T-helper 1 cell (primary cell): ENCODE data around the gene USP47.
A peak's percentile ranks its signal among the peaks of the same experiment; 100 is the strongest.

Source experiments
- DNase-seq, 5 donors: peaks; one replicate each; pipeline ENCODE4 v3.0.0-alpha.2; 2012 to 2020

The USP47 gene

GRCh38 chr11:11982461-11982860 is 140.7 kb downstream of the USP47 start:
- no peak for DNase-seq

GRCh38 chr11:11982975-11983374 is 141.2 kb downstream of the USP47 start:
- no peak for DNase-seq

DNA sequence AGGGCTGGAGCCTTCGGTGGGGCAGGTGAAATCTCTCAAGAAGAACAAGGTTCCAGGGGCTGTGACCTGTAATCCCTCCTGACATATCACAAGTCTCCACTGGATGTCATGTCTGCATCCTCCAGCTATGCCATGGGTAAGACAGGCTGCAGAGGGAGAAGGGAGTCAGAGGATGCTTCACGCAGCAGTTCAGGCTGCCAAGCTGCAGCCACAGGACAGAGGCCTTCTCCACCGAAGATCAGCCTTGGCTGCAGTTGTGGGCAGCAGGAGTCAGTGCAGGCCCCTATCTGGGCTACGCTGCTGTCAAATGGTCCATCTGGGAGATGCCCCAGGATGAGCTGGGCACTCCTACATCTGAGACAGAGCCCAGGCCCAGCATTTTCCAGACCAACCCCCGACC is 141.7 kb downstream of the USP47 start:
- DNase-seq, result no peak

DNA sequence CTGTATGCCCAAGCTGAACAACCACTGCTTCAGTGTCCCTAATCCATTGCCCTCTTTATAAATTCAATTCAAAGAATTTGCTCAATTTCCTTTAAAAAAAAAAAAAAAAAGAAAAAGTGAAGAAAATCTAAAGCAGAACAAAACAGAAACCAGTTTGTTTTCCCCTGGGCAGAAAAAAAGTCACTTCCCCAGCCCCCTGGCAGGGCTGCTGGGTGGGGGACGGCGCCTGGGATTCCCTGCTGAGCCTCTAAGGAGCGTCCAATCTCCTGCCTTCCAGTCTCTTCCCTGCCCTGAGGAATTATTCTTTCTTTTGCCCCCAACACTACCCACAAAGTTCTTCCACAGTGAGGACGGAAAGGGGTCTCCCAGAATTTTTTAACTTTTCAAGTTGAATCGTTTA is 142.8 kb downstream of the USP47 start:
- no peak for DNase-seq

GRCh38 chr11:11985016-11985715 is 143.4 kb downstream of the USP47 start:
- DNase-seq, result no peak

DNA sequence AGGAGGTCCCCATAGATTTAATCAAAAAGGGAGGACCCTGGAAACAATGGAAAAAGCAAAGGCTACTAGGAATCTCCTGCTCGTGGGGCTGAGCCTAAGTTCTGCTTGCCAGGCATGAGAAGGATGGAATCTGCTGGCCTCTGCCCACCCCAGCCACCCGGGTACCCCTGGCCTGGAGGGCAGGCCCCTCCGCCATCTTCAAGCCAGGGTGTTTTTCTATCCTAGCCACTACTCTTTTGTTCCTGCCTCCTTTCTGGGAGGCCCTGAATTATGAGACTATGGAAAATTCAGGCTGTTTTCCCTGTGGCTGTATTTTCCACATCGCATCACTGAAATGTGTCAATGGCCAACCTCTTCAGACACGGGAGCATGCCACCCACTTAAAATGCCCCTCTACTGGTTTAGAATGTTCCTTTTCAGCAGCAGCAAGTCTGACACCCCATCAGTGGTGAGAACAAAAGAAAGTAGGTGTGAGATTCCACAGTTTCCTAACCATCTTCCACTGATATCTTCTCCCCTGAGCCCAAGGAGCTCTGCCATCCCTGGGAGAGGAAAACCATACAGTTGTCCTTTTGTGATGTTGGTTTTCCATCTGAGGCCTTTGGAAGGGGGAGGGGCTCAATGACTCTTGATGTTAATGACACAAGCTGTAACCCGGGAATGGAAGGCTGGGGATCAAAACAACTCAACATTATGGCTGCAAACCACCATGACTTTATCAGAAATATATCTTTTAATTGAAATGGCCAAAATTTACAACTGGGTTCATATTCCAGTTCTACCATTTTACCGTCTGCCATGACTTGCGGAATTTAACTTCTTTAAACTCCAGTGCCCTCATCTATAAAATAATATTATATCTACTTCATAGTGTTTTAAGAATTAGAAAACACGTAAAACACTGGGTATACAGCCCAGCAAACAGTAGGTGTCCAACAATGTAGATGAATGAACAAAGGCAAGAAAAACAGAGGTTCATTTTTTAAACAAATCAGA is 144.5 kb downstream of the USP47 start:
- DNase-seq, result no peak

DNA sequence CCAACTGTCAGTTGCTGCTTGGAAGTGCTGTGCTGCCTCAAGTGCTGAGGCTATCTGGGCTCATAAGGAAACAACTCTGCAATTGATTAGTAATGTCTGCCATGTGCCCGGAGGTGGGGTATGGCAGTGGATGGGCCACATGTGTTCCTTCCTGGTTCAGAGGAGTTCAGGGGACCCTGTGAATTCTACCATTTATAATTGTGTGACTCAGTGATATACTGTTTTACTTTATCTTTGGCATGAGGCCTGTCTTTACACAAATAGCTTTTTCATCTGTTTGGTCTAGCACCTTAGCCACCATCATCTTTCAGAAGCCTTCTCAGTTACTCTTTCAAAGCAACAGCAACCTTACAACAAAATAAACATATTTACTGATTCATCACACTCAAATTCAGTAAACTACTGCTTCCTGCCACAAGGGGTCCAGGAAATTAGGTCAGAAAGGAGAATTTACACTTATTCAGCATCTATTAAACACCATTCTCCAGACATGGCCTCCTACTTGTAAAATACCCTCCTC is 145.8 kb downstream of the USP47 start:
- DNase-seq, result no peak

DNA sequence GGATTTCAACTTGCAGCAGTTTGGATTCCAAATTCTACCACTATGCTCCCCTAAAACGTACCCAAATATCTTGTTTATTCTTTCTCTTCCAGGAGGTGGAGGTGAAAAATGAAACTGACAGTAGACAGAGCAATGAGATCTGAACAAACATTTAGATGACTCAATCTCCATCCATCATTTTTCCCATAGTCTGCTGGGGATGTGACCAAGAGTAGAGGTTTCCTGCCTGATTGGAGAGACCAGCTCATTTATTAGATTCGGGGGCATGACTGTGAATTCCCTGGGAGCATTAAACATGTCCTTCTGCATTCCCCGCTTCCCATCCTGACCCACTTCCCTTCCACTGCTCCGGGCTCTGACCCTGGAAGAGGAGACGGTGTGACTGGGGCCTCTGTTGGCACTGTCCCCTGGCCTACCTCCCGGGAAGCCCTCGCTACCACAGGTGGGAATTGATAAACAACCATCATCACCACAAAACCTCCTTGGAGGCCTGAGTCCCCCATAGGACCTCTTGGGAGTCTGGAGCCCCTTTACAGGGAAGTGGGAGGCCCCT is 146.4 kb downstream of the USP47 start:
- no peak for DNase-seq

GRCh38 chr11:11988681-11989261 is 147.0 kb downstream of the USP47 start:
- no peak for DNase-seq

DNA sequence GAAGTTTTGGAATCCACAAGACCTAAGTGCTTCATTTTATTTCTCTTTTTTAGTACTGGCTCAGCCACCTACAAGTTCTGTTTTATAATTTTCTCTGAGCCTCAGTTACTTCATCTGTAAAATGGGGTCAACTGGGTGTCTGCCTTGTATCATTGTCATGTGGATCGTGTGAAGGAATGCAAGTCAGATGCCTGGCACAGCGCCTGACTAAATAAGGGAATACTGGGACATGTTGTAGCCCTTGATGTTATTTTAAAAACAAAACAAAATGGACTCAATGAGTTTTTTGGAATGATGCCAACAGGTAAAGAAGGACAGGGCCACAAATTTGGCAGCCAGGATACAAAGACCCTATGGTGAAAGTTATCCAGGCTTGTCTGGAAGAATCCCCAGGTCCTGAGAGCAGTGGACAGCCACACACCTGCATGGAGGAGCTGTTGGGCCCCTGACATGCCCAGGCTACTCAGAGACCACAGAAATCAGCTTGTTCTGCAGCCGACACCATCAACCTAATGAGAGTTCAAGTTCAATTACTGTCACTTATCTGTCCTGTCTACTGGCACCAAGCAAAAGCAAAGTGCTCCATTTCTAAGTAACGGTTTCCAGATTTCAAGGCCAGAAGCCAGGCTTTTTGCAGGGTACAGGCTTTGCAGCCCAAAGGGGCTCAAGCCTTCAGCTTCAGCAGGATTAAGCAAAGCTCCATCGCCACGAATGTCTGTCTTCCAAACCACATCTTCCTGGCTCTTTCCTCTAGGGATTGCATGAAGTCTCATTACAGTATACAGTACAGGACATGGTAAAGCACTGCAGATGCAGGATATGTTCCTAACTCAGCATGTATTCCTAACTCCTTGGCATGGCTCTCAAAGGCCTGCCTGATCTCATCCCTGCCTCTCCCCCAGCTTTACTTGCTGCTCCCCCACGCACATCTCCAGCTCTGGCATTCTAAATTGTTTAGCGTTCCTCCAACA is 148.3 kb downstream of the USP47 start:
- no peak for DNase-seq

DNA sequence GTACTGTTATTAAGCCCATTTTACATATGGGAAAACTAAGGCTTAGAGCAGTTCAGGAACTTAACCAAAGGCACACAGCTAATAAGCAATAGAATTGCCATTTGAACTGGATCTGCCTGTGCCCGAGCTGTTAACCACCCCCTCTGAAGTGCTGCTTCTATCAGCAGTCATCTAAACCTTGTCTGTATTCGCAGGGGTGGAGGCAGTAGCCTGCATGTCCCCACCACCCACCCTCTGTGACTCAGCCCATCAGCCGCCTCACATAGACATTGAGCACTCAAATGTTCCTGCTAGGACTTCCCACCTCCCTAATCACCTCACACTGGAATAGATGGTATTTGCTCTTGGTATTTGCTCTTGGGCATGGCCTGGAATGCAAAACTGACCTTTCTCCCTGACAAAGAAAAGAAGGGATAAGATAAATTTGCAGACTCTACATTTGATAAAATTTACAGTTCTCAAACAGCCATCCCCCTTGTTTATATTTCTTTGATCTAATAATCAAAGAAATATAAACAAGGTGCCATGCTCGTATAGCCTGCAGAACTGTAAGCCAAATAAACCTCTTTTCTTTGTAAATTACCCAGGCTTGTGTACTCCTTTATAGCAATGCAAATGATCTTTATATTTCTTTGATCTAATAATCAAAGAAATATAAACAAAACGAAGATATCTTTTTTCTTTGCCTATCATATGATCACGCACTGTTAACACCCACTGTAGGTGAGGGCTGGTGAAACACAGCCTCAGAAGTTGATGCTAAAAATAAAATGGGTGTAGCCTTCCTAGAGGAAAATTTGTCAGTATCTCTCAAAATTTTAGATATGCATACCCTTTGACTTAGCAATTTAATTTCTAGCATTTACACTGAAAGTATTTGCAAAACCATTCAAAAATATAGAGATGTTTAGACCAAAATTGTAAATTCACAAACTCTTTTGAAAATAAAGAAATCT is 150.8 kb downstream of the USP47 start:
- DNase-seq, result no peak

DNA sequence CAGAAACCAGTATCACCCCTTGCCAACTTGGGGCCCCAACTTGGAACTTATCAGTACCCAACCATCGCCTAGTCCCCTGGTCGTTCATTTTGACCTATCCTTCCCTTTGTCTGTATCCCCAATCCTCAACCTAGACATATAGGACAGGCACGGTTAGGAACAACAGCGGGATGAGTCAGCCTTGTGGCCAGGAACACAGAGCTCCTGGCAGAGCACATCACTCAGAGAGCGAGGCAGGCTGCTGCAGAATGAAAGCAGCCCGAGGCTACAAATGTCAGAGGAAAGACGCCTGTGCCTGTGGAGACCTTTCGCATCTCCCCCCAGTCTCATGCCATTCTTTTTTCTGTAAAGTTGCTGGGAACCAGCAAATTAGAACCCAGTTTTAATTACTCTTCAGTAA is 152.1 kb downstream of the USP47 start:
- no peak for DNase-seq

DNA sequence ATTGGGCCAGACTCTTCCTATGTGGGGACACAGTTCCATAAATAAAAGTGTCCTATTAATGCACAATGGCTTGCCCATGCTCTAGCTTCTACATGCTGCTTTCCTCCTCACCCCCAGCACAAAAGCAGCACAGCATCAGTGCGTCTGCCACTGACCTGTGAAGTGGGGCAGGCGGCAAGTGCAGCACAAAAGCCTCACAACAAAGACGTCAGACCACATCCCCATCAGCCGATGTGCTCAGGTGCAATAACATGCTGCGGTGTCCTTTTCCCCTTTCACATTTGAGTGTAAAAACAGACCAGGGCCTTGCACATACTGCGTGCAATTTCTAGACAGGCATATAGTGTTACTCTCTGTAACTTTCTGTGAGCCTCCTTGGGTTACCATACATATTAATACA is 153.8 kb downstream of the USP47 start:
- DNase-seq, result no peak

- DNase-seq, result no peak
Measured at GRCh38 chr11:11996321-11997048, 154.7 kb downstream of the USP47 start.

- no peak for DNase-seq
Measured at GRCh38 chr11:11997049-11997322, 155.2 kb downstream of the USP47 start.

- peak in 1 of 5 donors; percentile 13 for DNase-seq
Measured at GRCh38 chr11:11998091-11998781, 156.5 kb downstream of the USP47 start.

DNA sequence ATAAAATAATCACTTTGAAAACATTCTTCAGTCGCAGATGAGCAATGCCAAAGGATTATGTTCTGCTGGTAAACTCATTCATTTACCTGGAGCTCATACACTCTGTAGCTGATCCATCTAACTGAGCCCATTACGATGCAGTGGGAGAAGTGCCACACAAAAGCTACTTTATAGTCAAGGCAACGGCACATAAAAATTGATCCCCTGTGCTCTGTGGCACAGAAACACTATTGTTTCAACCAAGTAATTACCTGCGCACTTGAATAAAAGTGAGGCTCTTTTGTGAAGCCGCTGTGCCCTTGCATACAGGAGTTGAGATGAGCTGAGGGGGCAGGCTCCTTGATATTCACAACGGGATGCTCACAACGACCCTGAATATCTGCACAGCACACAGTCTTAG is 159.4 kb downstream of the USP47 start:
- no peak for DNase-seq

- DNase-seq, result no peak
Measured at GRCh38 chr11:12003336-12003735, 161.6 kb downstream of the USP47 start.

DNA sequence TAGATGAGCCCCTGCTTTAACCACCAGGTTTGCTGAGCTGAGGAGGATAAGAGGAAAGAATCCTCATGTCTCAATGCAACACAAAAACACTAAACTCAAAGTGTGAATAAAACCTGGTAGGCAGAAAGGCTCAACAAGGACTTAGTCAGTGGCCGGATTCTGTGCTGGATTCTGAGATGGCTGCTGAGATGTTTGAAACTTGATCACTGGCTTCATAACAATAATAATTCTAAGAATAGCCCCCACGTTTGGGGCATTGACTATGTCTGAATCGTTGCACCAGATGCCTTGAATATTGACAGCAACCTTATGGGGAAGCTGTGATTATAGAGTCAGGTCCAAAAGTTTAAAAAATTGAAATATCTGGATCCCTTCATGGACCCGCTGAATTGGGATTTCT is 162.0 kb downstream of the USP47 start:
- DNase-seq, result no peak

DNA sequence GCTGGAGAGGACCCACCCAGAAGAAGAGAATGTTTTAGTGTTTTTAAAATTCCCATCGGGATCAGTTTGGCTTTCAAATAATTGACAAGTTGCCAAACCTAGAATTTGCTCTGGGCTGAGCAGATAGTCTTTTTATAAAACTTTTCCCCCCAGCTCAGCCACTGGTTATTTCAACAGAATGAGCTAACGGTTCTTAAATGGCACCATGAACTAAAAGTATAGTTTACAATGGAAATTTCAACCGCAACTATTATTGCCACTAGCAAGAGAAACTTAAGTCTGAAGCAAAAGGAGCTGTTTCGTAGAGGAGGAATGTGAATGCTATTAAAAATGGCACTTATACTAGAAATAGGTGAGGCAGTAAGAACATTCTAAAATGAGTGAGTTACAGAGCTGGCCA is 163.3 kb downstream of the USP47 start:
- DNase-seq, result no peak
